HG03139 (cell line): ENCODE data around the gene PPP1R3D.
"Not testable (repeated sequence)": the region's sequence is repeated elsewhere in the genome, so short reads cannot be mapped to it uniquely, and the experiment has no call there.

ENCODE experiments used
- ATAC-seq: cut with Tn5 transposase; IDR thresholded peaks from one replicate; pipeline ENCODE4 v1.9.1; 2021; ENCODE audit not compliant: unreplicated experiment

Gene PPP1R3D

GRCh38 chr20:59925899-59926298 is 14.2 kb downstream of the PPP1R3D start:
- ATAC-seq, result no peak

- ATAC-seq, result no peak
Measured at GRCh38 chr20:59925359-59925758, 14.7 kb downstream of the PPP1R3D start.

GRCh38 chr20:59923514-59923913 is 16.6 kb downstream of the PPP1R3D start:
- no peak for ATAC-seq

- ATAC-seq, result no peak
Measured at GRCh38 chr20:59920944-59921343, 19.2 kb downstream of the PPP1R3D start.

- no peak for ATAC-seq
Measured at GRCh38 chr20:59912609-59913008, 27.5 kb downstream of the PPP1R3D start.

GRCh38 chr20:59911041-59911440 is 29.1 kb downstream of the PPP1R3D start:
- ATAC-seq, result no peak

GRCh38 chr20:59908855-59909254 is 31.2 kb downstream of the PPP1R3D start:
- ATAC-seq, result no peak

- ATAC-seq, result no peak
Measured at GRCh38 chr20:59903621-59904020, 36.5 kb downstream of the PPP1R3D start.

- no peak for ATAC-seq
Measured at GRCh38 chr20:59902470-59902869, 37.6 kb downstream of the PPP1R3D start.

- ATAC-seq, result no peak
Measured at GRCh38 chr20:59895908-59896307, 44.2 kb downstream of the PPP1R3D start.

- ATAC-seq, result no peak
Measured at GRCh38 chr20:59891581-59891980, 48.5 kb downstream of the PPP1R3D start.

- ATAC-seq, result not testable (repeated sequence)
Measured at GRCh38 chr20:59890035-59890434, 50.1 kb downstream of the PPP1R3D start.

- no peak for ATAC-seq
Measured at GRCh38 chr20:59888050-59888449, 52.1 kb downstream of the PPP1R3D start.
